Amygdala (tissue), 56 donors: ENCODE data around the gene FAM90A1.
"Not testable (repeated sequence)": the region's sequence is repeated elsewhere in the genome, so short reads cannot be mapped to it uniquely, and the experiment has no call there.

Source experiments
- DNase-seq, 56 donors: peaks; one replicate each; lab custom pipeline; 2025; lab: John Stamatoyannopoulos, UW

The FAM90A1 gene

DNA sequence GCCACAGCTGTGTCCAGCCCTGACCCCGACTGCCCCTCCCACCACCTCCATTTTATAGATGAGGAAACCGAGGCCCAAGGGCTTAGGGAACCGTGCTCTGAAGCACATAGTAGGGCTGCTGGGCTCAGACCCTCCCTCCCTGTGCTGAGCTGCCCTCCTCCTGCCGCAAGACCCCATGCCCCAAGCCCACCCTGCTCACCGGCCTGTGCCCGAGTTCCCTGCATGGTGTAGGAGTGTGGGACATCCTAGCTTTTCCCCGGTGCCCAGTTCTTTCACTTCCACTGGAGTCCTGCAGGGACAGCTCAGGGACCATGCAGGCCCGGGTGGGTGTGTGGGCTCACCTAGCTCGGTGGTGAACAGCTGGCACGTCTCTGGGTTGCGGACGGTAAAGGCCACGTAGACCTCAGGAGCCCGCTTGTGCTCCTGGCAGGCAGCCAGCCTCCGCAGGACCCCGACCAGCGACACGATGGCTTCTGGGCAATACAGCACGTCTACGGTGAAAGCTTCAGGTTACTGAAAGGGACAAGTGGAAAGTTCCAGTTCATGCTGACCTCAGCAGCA lies 6.6 kb upstream of the FAM90A1 start:
- DNase-seq: not testable (repeated sequence)

DNA sequence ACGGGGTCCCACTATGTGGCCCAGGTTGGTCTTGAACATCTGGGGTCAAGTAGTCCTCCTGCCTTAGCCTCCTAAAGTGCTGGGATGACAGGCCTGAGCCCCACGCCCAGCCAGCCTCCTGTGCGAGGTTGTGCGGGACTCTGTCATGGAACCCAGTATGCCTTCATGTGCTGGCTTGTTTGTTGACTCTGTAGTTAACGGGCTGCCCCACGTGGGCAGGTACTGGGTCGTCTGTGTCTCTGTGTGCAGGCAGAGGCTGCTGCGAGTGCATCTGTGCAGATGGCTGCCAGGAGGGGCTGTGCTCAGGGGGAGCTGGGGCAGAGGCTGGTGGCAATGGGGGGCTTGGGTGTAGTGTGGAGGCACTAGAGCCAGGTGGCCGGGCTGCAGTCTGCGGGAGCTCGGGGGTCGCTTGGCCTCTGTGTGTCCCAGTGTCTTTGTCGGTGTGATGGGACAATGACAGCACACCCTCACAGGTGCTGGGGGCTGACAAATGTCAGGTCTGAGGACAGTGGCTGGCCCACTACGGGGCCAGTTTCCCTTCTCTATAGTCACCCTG lies 6.0 kb upstream of the FAM90A1 start:
- DNase-seq: not testable (repeated sequence)

DNA sequence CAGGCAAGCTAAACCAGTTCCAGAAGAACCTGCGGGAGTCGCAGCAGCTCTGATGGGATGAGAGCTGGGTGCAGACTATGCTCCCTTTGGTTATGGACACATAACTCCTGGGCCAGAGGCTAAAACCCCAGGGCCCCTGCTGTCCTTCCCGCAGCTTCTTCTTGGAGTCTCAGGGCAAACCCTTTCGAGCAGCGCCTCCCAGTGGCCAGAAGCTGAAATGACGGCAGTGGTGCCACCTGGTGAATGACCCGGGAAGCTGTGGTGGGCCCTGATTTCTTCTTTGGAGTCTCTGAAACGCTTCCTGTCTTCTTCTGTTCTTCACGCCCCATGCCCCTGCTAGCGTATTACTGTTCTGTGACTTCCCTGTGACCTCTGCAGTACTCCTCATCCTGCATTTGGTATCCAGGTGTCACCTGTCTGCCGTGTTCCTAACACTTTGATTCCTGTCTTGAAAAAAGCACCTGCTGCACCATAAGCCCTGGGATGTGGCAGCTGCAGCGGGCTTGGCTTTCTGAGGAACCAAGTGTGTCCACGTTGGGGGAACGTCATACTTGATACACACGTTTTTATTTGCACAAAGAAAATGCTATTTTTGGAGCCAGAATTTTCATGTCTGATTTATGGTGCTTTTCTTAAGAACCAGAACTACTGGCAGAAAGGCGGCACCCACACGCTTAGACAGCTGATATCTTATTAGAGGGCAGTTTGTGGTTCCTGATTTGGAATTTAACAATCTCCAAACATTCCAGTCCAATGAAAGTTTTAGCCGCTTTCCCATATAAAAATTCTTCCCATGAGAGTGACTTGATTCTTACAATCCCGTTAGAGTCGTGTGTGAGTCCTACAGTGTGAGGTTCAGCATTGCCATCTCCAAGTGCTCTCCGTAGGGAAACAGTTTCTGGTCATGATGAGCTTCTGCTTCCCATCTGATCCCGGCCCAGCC lies 4.5 kb upstream of the FAM90A1 start:
- DNase-seq: peak in 22 of 56 donors; percentile 5 to 82 (median 37)

DNA sequence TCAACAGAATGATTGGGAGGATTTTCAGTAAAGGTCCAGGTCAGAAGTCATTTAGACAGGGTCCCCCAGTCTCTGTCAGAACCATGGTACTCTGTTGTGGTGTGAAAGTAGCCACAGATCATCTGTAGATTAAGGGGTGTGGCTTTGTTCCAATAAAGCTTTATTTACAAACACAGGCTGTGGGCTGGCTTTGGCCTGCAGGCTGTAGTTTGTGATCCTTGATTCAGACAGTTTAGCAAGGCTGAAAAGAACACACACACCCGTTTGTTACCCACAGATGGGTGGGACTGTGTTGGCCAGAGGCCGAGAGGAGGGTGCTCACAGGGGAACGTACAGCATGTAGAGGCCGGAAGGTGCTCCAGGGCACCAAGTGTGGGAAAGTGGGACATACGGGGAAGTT lies 3.6 kb upstream of the FAM90A1 start:
- not testable (repeated sequence) for DNase-seq

DNA sequence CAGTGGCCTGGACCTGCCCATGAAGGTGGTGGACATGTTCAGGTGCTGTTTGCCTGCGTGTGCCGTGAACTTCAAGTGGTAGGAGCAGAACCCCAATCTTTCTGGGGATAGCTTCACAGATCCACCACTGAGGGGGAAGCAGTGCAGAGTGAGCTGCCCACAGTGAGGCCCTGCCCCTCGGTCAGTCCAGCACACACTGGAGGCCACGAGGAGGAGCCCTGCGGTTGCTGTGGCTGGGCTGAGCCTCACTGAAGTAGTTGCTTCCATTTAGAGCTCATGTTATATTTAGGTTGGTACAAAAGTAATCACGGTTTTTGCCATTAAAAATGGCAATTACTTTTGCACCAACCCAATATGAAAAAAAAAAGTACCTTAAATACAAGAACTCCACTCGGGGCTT lies 2.1 kb upstream of the FAM90A1 start:
- peak in 1 of 56 donors; percentile 13 for DNase-seq

DNA sequence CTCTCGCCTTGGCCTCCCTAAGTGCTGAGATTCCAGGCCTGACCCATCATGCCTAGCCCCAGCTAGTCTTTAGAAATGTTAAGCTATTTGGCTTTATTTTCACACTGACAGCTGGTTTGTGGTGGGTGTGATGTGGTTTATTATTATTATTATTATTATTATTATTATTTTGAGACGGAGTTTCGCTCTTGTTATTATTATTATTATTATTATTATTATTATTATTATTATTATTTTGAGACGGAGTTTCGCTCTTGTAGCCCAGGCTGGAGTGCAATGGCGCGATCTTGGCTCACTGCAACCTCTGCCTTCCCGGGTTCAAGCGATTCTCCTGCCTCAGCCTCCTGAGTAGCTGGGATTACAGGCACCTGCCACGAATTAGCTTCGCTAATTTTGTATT lies 1.2 kb upstream of the FAM90A1 start:
- not testable (repeated sequence) for DNase-seq

GRCh38 chr12:8227732-8228077 lies 287 bp upstream of the FAM90A1 start:
- not testable (repeated sequence) for DNase-seq

DNA sequence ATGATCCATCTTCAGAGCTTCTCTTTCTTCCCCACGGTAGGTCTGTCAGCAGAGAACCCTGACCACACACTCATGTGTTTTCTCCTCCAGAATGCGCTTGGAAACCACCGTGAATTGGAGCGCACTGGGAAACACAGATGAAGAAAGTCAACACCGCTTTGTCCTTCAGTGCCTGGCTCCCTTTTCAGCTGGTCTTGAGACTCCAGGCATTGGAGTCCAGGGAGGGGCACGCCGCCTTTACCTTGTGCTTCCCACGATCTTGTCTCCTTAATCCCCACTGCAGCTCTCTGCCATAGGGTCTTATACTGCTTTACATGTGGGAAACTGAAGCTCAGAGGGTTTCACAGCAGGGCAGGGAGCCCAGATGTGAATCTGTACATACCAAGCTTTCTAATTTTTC lies 1.1 kb downstream of the FAM90A1 start:
- DNase-seq: no peak

- DNase-seq: not testable (repeated sequence)
Observed at GRCh38 chr12:8224782-8225181, 2.6 kb downstream of the FAM90A1 start.

- not testable (repeated sequence) for DNase-seq
Observed at GRCh38 chr12:8223646-8224045, 3.8 kb downstream of the FAM90A1 start.

GRCh38 chr12:8222303-8222702 lies 5.1 kb downstream of the FAM90A1 start:
- not testable (repeated sequence) for DNase-seq

GRCh38 chr12:8221844-8222243 lies 5.6 kb downstream of the FAM90A1 start:
- DNase-seq: not testable (repeated sequence)

GRCh38 chr12:8221375-8221774 lies 6.0 kb downstream of the FAM90A1 start:
- peak in 10 of 56 donors; percentile 16 to 74 (median 43) for DNase-seq

- DNase-seq: not testable (repeated sequence)
Observed at GRCh38 chr12:8218711-8219382, 8.6 kb downstream of the FAM90A1 start.

DNA sequence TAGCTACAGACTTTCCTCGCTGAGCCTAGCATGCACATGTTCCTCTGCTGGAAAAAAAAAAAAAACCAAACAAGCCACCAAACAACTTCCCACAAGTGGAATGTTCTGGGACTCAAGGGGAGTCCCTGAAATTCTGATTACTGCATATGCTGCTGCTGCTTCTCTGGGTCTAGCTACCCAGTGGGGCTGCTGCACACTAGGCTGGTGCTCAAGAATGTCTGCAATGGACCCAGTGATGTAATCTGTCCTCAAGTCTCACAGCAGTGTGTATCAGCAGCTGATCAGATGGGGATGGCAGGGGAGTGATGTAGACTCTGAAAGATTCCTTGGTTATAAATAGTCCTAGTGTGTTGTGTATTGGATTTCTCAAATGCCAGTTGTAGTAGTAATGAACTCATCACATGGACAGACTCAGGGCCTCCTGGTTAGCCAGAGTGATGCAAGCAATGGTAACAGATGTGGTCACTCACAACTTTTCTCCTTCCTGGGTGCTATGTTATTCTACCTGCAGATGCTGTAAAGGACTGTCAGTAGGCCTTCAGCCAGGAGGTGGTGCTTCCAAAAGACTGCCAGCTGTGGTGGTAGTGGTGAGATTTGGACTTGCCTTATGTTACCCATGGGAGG lies 29.6 kb downstream of the FAM90A1 start:
- DNase-seq: not testable (repeated sequence)

- DNase-seq: not testable (repeated sequence)
Observed at GRCh38 chr12:8188088-8188487, 39.3 kb downstream of the FAM90A1 start.

- DNase-seq: not testable (repeated sequence)
Observed at GRCh38 chr12:8184206-8184605, 43.2 kb downstream of the FAM90A1 start.

- DNase-seq: not testable (repeated sequence)
Observed at GRCh38 chr12:8183346-8183745, 44.1 kb downstream of the FAM90A1 start.

GRCh38 chr12:8182923-8183322 lies 44.5 kb downstream of the FAM90A1 start:
- DNase-seq: not testable (repeated sequence)

DNA sequence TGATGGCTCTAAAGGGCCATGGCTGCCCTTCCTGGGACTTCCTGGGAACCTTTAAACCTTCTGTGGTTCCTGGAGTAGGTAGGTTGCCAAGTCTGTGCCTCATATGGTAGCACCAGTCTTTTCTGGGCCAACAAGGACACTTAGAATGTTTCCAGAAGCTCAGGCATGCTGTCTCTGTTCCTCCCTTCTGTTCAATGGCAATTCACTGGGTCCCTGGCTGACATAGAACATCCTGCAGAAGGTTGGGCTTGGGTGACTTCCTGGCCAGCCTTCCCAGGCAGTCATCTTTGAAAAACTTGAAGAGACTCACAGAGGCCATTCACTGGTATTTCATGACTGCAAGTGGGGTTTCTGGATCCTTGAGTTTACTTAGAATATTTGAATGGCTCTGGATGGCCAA lies 46.1 kb downstream of the FAM90A1 start:
- DNase-seq: not testable (repeated sequence)
